Large intestine (tissue), 3 donors: ENCODE data around the gene FAM83B. TPM values are rescaled to one million over a fixed set of nuclear protein-coding genes. Genes with fewer than 3 reads are reported as not detected.
"Not testable (repeated sequence)": the region's sequence is repeated elsewhere in the genome, so short reads cannot be mapped to it uniquely, and the experiment has no call there.

ENCODE experiments used
- DNase-seq, 2 donors: peaks; one replicate each; pipeline versions ENCODE4 v3.0.0 to v3.0.0-alpha.2; 2013
- H3K27ac ChIP-seq: one replicate; pipeline ENCODE4 v1.5.1; 2013; ENCODE audit warnings: low read length
- H3K27me3 ChIP-seq: 2 replicates; pipeline ENCODE4 v1.6.1; 2013; ENCODE audit warnings: low read length; ENCODE audit not compliant: control insufficient read depth, insufficient read depth
- H3K36me3 ChIP-seq: 2 replicates; pipeline ENCODE4 v1.6.1; 2013; ENCODE audit warnings: low read length; ENCODE audit not compliant: control insufficient read depth, insufficient read depth
- H3K4me1 ChIP-seq: one replicate; pipeline ENCODE4 v1.6.1; 2013; ENCODE audit warnings: low read length; ENCODE audit not compliant: control insufficient read depth, insufficient read depth
- H3K4me3 ChIP-seq: one replicate; pipeline ENCODE4 v1.5.1; 2013; ENCODE audit warnings: low read length
- H3K9me3 ChIP-seq: one replicate; pipeline ENCODE4 v1.6.1; 2013; ENCODE audit warnings: mild to moderate bottlenecking, low read depth, low read length, moderate library complexity; ENCODE audit not compliant: control insufficient read depth
- WGBS: methylation state at CpG from one replicate; pipeline ENCODE4 v1.1.5; 2013; ENCODE audit warnings: low lambda C conversion rate; ENCODE audit not compliant: insufficient coverage; 5-methylcytosine and 5-hydroxymethylcytosine counted together
- polyA plus RNA-seq: library from polyadenylated mRNA; unstranded; fragments of 120-200 nt; gene quantifications from one replicate; pipeline ENCODE4 v1.2.1, GENCODE V29; 2013

Gene FAM83B
- polyA plus RNA-seq, 1 donor: 13.0 TPM

GRCh38 chr6:54959820-54960219 lies 113.2 kb downstream of the FAM83B start:
- Histone ChIP-seq H3K27ac (no peak overlapping the region), H3K9me3 (no peaks in the 10 kb centered on the region), H3K27me3 (no peaks in the 10 kb centered on the region), H3K4me1 (no peaks in the 10 kb centered on the region), H3K4me3 (no peak overlapping the region), H3K36me3 (no peaks in the 10 kb centered on the region)
- no CpG with 5 or more reads among the region's 4 CpGs for WGBS
- DNase-seq: no peak

DNA sequence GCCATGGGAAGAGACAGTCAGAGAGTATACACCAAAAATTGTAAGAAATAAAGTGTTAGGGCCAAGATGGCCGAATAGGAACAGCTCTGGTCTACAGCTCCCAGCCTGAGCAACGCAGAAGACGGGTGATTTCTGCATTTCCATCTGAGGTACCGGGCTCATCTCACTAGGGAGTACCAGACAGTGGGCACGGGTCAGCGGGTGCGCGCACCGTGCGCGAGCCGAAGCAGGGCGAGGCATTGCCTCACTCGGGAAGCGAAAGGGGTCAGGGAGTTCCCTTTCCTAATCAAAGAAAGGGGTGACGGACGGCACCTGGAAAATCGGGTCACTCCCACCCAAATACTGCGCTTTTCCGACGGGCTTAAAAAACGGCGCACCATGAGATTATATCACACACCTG lies 114.8 kb downstream of the FAM83B start:
- H3K9me3 ChIP-seq, H3K4me3 ChIP-seq, H3K27ac ChIP-seq, H3K36me3 ChIP-seq, DNase-seq, H3K4me1 ChIP-seq, H3K27me3 ChIP-seq: not testable (repeated sequence)
- WGBS: no CpG with 5 or more reads among the region's 23 CpGs

- DNase-seq: no peak
- no peaks in the 10 kb centered on the region for H3K9me3 ChIP-seq
- 83% methylated on average over 1 of the region's 3 CpGs for WGBS
- H3K36me3 ChIP-seq: no peaks in the 10 kb centered on the region
- H3K4me3 ChIP-seq: no peak overlapping the region
- H3K27me3 ChIP-seq: no peaks in the 10 kb centered on the region
- H3K27ac ChIP-seq: no peak overlapping the region
- H3K4me1 ChIP-seq: no peaks in the 10 kb centered on the region
Observed at GRCh38 chr6:54970337-54970736, 123.8 kb downstream of the FAM83B start.

- Histone ChIP-seq H3K27me3 (no peaks in the 10 kb centered on the region), H3K4me3 (no peak overlapping the region), H3K9me3 (no peaks in the 10 kb centered on the region), H3K4me1 (no peaks in the 10 kb centered on the region), H3K27ac (no peak overlapping the region), H3K36me3 (no peaks in the 10 kb centered on the region)
- no peak for DNase-seq
- WGBS: no CpG with 5 or more reads among the region's 2 CpGs
Observed at GRCh38 chr6:54971825-54972224, 125.3 kb downstream of the FAM83B start.

DNA sequence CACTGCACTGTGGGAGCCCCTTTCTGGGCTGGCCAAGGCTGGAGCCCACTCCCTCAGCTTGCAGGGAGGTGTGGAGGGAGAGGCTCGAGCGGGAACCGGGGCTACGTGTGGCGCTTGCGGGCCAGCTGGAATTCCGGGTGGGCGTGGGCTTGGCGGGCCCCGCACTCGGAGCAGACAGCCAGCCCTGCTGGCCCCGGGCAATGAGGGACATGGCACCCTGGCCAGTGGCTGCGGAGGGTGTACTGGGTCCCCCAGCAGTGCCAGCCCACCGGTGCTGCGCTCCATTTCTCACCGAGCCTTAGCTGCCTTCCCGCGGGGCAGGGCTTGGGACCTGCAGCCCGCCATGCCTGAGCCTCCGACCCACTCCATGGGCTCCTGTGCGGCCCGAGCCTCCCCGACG lies 132.6 kb downstream of the FAM83B start:
- H3K27me3 ChIP-seq, H3K4me3 ChIP-seq, H3K4me1 ChIP-seq, DNase-seq, H3K27ac ChIP-seq, H3K9me3 ChIP-seq, H3K36me3 ChIP-seq: not testable (repeated sequence)
- WGBS: no CpG with 5 or more reads among the region's 24 CpGs

DNA sequence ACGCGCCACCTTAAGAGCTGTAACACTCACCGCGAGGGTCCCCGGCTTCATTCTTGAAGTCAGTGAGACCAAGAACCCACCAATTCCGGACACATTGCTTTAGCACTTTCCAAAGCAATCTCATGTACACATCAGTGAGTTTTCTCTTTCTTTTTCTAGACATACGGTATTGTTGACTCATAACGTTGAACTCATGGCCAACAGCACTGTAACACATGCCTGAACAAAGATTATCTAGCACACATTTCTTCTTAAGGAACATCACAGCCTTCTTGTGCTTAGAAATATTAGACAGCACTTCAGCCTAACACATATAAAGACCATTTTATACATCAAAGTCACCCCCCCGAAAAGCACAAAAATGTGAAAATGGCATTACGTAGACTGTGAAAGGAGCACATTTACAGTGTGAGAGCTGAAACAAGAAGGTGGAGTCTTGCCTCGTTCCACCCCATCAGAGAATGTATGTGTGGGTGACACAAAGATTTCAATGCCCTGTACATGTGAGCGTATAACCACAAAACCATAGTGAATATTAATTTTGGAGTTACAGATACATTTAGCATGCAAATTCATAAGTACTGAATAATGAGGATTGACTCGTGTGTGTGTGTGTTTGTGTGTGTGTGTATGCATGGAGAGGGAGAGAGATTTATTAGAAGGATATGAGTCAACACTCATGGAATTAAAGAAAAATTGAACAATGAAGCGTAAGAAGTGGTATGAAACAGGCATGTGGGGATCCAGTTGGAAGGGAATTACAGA lies 134.1 kb downstream of the FAM83B start:
- no peak overlapping the region for H3K27ac ChIP-seq
- no peaks in the 10 kb centered on the region for H3K4me1 ChIP-seq
- no peak for DNase-seq
- H3K9me3 ChIP-seq: peaks cover 5% of the 10 kb centered on the region
- no peaks in the 10 kb centered on the region for H3K36me3 ChIP-seq
- no peaks in the 10 kb centered on the region for H3K27me3 ChIP-seq
- no peak overlapping the region for H3K4me3 ChIP-seq
- WGBS: 100% methylated on average over 3 of the region's 14 CpGs

GRCh38 chr6:54981276-54981609 lies 134.7 kb downstream of the FAM83B start:
- no peaks in the 10 kb centered on the region for H3K4me1 ChIP-seq
- no peak overlapping the region for H3K4me3 ChIP-seq
- peaks cover 5% of the 10 kb centered on the region for H3K9me3 ChIP-seq
- H3K36me3 ChIP-seq: no peaks in the 10 kb centered on the region
- no peak for DNase-seq
- no peaks in the 10 kb centered on the region for H3K27me3 ChIP-seq
- H3K27ac ChIP-seq: no peak overlapping the region
- WGBS: no CpG with 5 or more reads among the region's 2 CpGs

DNA sequence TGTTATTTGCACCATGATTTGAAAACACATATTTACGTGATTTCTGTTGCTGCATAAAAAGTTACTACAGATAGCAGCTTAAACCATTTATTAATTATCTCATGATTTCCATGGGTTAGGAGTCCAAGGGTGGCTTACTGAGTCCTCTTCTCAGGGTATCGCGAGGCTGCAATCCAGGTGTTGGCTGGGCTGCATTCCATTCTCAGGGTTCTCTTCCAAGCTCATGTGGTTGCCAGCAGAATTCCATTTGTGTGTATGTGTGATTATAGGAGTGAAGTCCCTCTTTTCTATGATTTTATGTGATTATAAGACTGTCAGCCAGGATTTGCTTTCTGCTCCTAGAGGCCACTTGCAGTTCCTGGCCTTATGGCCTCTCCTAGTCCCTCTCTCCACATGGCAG lies 135.1 kb downstream of the FAM83B start:
- H3K4me1 ChIP-seq: no peaks in the 10 kb centered on the region
- no peak for DNase-seq
- no peaks in the 10 kb centered on the region for H3K36me3 ChIP-seq
- H3K27me3 ChIP-seq: no peaks in the 10 kb centered on the region
- 100% methylated on average over 1 of the region's 3 CpGs for WGBS
- peaks cover 5% of the 10 kb centered on the region for H3K9me3 ChIP-seq
- H3K27ac ChIP-seq: no peak overlapping the region
- no peak overlapping the region for H3K4me3 ChIP-seq

- DNase-seq: peak in 1 of 2 donors; percentile 32
- Histone ChIP-seq H3K9me3 (no peaks in the 10 kb centered on the region), H3K4me3 (no peak overlapping the region), H3K36me3 (no peaks in the 10 kb centered on the region), H3K4me1 (peaks cover 4% of the 10 kb centered on the region), H3K27ac (no peak overlapping the region), H3K27me3 (no peaks in the 10 kb centered on the region)
Observed at GRCh38 chr6:54987633-54988290, 141.2 kb downstream of the FAM83B start.

- peak in 1 of 2 donors; percentile 9 for DNase-seq
- H3K4me3 ChIP-seq: no peak overlapping the region
- no peaks in the 10 kb centered on the region for H3K27me3 ChIP-seq
- H3K27ac ChIP-seq: no peak overlapping the region
- H3K4me1 ChIP-seq: peaks cover 4% of the 10 kb centered on the region
- no peaks in the 10 kb centered on the region for H3K9me3 ChIP-seq
- H3K36me3 ChIP-seq: no peaks in the 10 kb centered on the region
Observed at GRCh38 chr6:54988576-54988975, 142.0 kb downstream of the FAM83B start.

DNA sequence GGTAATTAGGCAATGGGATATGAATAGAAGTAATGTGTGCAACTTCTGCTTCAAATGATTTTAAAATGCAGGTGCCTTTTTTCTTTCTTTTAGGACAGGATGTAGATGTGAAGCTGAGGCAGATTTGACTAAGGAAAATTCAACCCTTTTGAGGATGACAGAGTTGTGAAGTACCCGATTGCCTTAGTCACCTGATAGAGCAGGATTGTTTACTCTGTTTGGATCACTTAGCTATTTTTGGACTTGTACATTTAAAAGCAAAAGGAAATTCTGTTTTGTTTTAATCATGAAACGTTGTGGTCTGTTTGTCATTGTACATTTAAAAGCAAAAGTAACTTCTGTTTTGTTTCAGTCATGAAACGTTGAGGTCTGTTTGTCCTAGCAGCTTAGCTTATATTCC lies 143.4 kb downstream of the FAM83B start:
- no peaks in the 10 kb centered on the region for H3K27me3 ChIP-seq
- H3K4me1 ChIP-seq: peaks cover 4% of the 10 kb centered on the region
- H3K9me3 ChIP-seq: no peaks in the 10 kb centered on the region
- H3K27ac ChIP-seq: no peak overlapping the region
- H3K4me3 ChIP-seq: no peak overlapping the region
- WGBS: 54% methylated on average over 2 of the region's 3 CpGs
- no peaks in the 10 kb centered on the region for H3K36me3 ChIP-seq
- no peak for DNase-seq
